IPS-18a (cell line): ENCODE results near the gene LCLAT1.

Experiments used
- H3K27ac ChIP-seq: one replicate; pipeline ENCODE4 v1.5.1; 2013; ENCODE audit warnings: low read length
- H3K27me3 ChIP-seq: one replicate; pipeline ENCODE4 v1.6.1; 2013; ENCODE audit warnings: mild to moderate bottlenecking, low read length; ENCODE audit not compliant: control insufficient read depth, insufficient read depth
- H3K36me3 ChIP-seq: one replicate; pipeline ENCODE4 v1.6.1; 2013; ENCODE audit warnings: low read depth, low read length; ENCODE audit not compliant: control insufficient read depth
- H3K4me1 ChIP-seq: one replicate; pipeline ENCODE4 v1.6.1; 2013; ENCODE audit warnings: low read depth, low read length; ENCODE audit not compliant: control insufficient read depth
- H3K4me3 ChIP-seq: one replicate; pipeline ENCODE4 v1.5.1; 2013; ENCODE audit warnings: low read length
- H3K9ac ChIP-seq: one replicate; pipeline ENCODE4 v1.6.1; 2013; ENCODE audit warnings: mild to moderate bottlenecking, low read length, moderate library complexity
- H3K9me3 ChIP-seq: one replicate; pipeline ENCODE4 v1.6.1; 2013; ENCODE audit warnings: low read depth, low read length; ENCODE audit not compliant: control insufficient read depth

LCLAT1 gene

GRCh38 chr2:30444273-30444672 lies 2.8 kb upstream of the LCLAT1 start:
- no peak overlapping the region for H3K4me3 ChIP-seq
- no peak overlapping the region for H3K27ac ChIP-seq
- peaks cover 22% of the 10 kb centered on the region for H3K27me3 ChIP-seq
- no peaks in the 10 kb centered on the region for H3K9me3 ChIP-seq
- H3K36me3 ChIP-seq, result no peaks in the 10 kb centered on the region
- H3K4me1 ChIP-seq, result peaks cover 11% of the 10 kb centered on the region
- no peak overlapping the region for H3K9ac ChIP-seq

- H3K27me3 ChIP-seq, result peaks cover 22% of the 10 kb centered on the region
- peaks cover 11% of the 10 kb centered on the region for H3K4me1 ChIP-seq
- H3K4me3 ChIP-seq, result no peak overlapping the region
- no peak overlapping the region for H3K27ac ChIP-seq
- no peaks in the 10 kb centered on the region for H3K9me3 ChIP-seq
- H3K9ac ChIP-seq, result no peak overlapping the region
- H3K36me3 ChIP-seq, result no peaks in the 10 kb centered on the region
Observed at GRCh38 chr2:30445266-30445821, 1.7 kb upstream of the LCLAT1 start.

GRCh38 chr2:30446602-30447148 lies 371 bp upstream of the LCLAT1 start:
- no peaks in the 10 kb centered on the region for H3K9me3 ChIP-seq
- H3K4me1 ChIP-seq, result peaks cover 11% of the 10 kb centered on the region
- H3K27me3 ChIP-seq, result peaks cover 22% of the 10 kb centered on the region
- no peaks in the 10 kb centered on the region for H3K36me3 ChIP-seq
- H3K4me3 ChIP-seq, result peak overlapping the region; percentile 84
- no peak overlapping the region for H3K27ac ChIP-seq
- peak overlapping the region; percentile 61 for H3K9ac ChIP-seq

- Histone ChIP-seq H3K9me3 (no peaks in the 10 kb centered on the region), H3K9ac (no peak overlapping the region), H3K4me3 (peak overlapping the region; percentile 84), H3K36me3 (no peaks in the 10 kb centered on the region), H3K4me1 (peaks cover 11% of the 10 kb centered on the region), H3K27ac (no peak overlapping the region), H3K27me3 (peaks cover 22% of the 10 kb centered on the region)
Observed at GRCh38 chr2:30448308-30448707, 1.3 kb downstream of the LCLAT1 start.

- H3K9ac ChIP-seq, result no peak overlapping the region
Observed at GRCh38 chr2:30448866-30449265, 1.8 kb downstream of the LCLAT1 start.

GRCh38 chr2:30450025-30450424 lies 3.0 kb downstream of the LCLAT1 start:
- Histone ChIP-seq H3K4me1 (peaks cover 11% of the 10 kb centered on the region), H3K4me3 (no peak overlapping the region), H3K9me3 (no peaks in the 10 kb centered on the region), H3K36me3 (no peaks in the 10 kb centered on the region), H3K27ac (no peak overlapping the region), H3K9ac (no peak overlapping the region), H3K27me3 (peaks cover 22% of the 10 kb centered on the region)

More at GRCh38 chr2:30448866-30449265, 1.8 kb downstream of the LCLAT1 start:
- no peak overlapping the region for H3K27ac ChIP-seq
- H3K9me3 ChIP-seq, result no peaks in the 10 kb centered on the region
- no peak overlapping the region for H3K4me3 ChIP-seq
- H3K36me3 ChIP-seq, result no peaks in the 10 kb centered on the region
- H3K4me1 ChIP-seq, result peaks cover 11% of the 10 kb centered on the region
- peaks cover 22% of the 10 kb centered on the region for H3K27me3 ChIP-seq

- Histone ChIP-seq H3K27ac (no peak overlapping the region), H3K4me3 (no peak overlapping the region), H3K27me3 (peaks cover 1% of the 10 kb centered on the region), H3K36me3 (no peaks in the 10 kb centered on the region), H3K9ac (no peak overlapping the region), H3K4me1 (peaks cover 20% of the 10 kb centered on the region), H3K9me3 (no peaks in the 10 kb centered on the region)
Observed at GRCh38 chr2:30453498-30453897, 6.5 kb downstream of the LCLAT1 start.

- Histone ChIP-seq H3K27ac (no peak overlapping the region), H3K9ac (no peak overlapping the region), H3K4me3 (no peak overlapping the region), H3K36me3 (no peaks in the 10 kb centered on the region), H3K9me3 (no peaks in the 10 kb centered on the region), H3K4me1 (peaks cover 25% of the 10 kb centered on the region), H3K27me3 (no peaks in the 10 kb centered on the region)
Observed at GRCh38 chr2:30454571-30454970, 7.5 kb downstream of the LCLAT1 start.

- no peak overlapping the region for H3K4me3 ChIP-seq
- no peaks in the 10 kb centered on the region for H3K27me3 ChIP-seq
- H3K4me1 ChIP-seq, result peaks cover 25% of the 10 kb centered on the region
- H3K9me3 ChIP-seq, result no peaks in the 10 kb centered on the region
- no peak overlapping the region for H3K9ac ChIP-seq
- H3K36me3 ChIP-seq, result no peaks in the 10 kb centered on the region
- H3K27ac ChIP-seq, result no peak overlapping the region
Observed at GRCh38 chr2:30455114-30455738, 8.2 kb downstream of the LCLAT1 start.

GRCh38 chr2:30456106-30456505 lies 9.1 kb downstream of the LCLAT1 start:
- Histone ChIP-seq H3K27me3 (no peaks in the 10 kb centered on the region), H3K27ac (no peak overlapping the region), H3K9ac (no peak overlapping the region), H3K9me3 (no peaks in the 10 kb centered on the region), H3K4me3 (no peak overlapping the region), H3K36me3 (no peaks in the 10 kb centered on the region), H3K4me1 (peaks cover 25% of the 10 kb centered on the region)

GRCh38 chr2:30456579-30456978 lies 9.5 kb downstream of the LCLAT1 start:
- H3K36me3 ChIP-seq, result no peaks in the 10 kb centered on the region
- H3K4me1 ChIP-seq, result peaks cover 25% of the 10 kb centered on the region
- no peaks in the 10 kb centered on the region for H3K9me3 ChIP-seq
- H3K4me3 ChIP-seq, result no peak overlapping the region
- H3K9ac ChIP-seq, result no peak overlapping the region
- no peak overlapping the region for H3K27ac ChIP-seq
- H3K27me3 ChIP-seq, result no peaks in the 10 kb centered on the region

- H3K36me3 ChIP-seq, result no peaks in the 10 kb centered on the region
Observed at GRCh38 chr2:30457296-30457695, 10.2 kb downstream of the LCLAT1 start.

More at GRCh38 chr2:30457296-30457695, 10.2 kb downstream of the LCLAT1 start:
- Histone ChIP-seq H3K9me3 (no peaks in the 10 kb centered on the region), H3K27ac (no peak overlapping the region), H3K9ac (no peak overlapping the region), H3K27me3 (no peaks in the 10 kb centered on the region), H3K4me1 (peaks cover 25% of the 10 kb centered on the region), H3K4me3 (peak overlapping the region; percentile 29)
